Endothelial cell (in vitro differentiated cells): ENCODE measurements around the gene EFHC2. TPM values are rescaled to one million over a fixed set of nuclear protein-coding genes. Genes with fewer than 3 reads are reported as not detected.

Source experiments
- DNase-seq: peaks from one replicate; pipeline ENCODE4 v3.0.0; 2021; ENCODE audit warnings: low spot score
- H3K27ac Mint-ChIP-seq: one replicate; pipeline ENCODE4 v1.8.0; 2021; ENCODE audit warnings: mixed read lengths, inconsistent platforms; ENCODE audit not compliant: unreplicated experiment
- H3K27me3 Mint-ChIP-seq: one replicate; pipeline ENCODE4 v1.8.0; 2021; ENCODE audit warnings: mild to moderate bottlenecking, moderate library complexity, mixed read lengths, inconsistent platforms; ENCODE audit not compliant: unreplicated experiment
- H3K36me3 Mint-ChIP-seq: one replicate; pipeline ENCODE4 v1.8.0; 2021; ENCODE audit warnings: mild to moderate bottlenecking, low read depth, mixed read lengths, inconsistent platforms; ENCODE audit not compliant: unreplicated experiment
- H3K4me1 Mint-ChIP-seq: one replicate; pipeline ENCODE4 v1.8.0; 2021; ENCODE audit warnings: mild to moderate bottlenecking, mixed read lengths, inconsistent platforms; ENCODE audit not compliant: unreplicated experiment
- H3K4me3 Mint-ChIP-seq: one replicate; pipeline ENCODE4 v1.8.0; 2021; ENCODE audit warnings: mild to moderate bottlenecking, mixed read lengths, inconsistent platforms; ENCODE audit not compliant: unreplicated experiment
- H3K9me3 Mint-ChIP-seq: one replicate; pipeline ENCODE4 v1.8.0; 2021; ENCODE audit warnings: mixed read lengths, inconsistent platforms; ENCODE audit not compliant: unreplicated experiment
- CTCF ChIP-seq: fragments of 200-600 bp; sonication (generic); IDR thresholded peaks from one replicate; pipeline ENCODE4 v1.5.0; 2021; ENCODE audit warnings: antibody characterized with exemption; ENCODE audit not compliant: unreplicated experiment
- total RNA-seq: library from RNA; stranded (reverse); fragmentation: NEBNext Ultra II Directional; extraction: Animal tissue kit (Norgen Biotek cat#: 25700); gene quantifications from one replicate; pipeline ENCODE4 v1.2.1, GENCODE V29; 2021; ENCODE audit not compliant: unreplicated experiment

Gene EFHC2
- total RNA-seq, 1 donor from 2014 or later: 0.41 TPM

GRCh38 chrX:44155126-44155525 is 188.3 kb downstream of the EFHC2 start:
- Mint-ChIP-seq H3K4me1 (no peaks in the 10 kb centered on the region), H3K27me3 (no peaks in the 10 kb centered on the region), H3K27ac (no peak overlapping the region), H3K4me3 (no peak overlapping the region), H3K9me3 (no peaks in the 10 kb centered on the region), H3K36me3 (no peaks in the 10 kb centered on the region)
- DNase-seq: no peak
- no peak for TF ChIP-seq CTCF

GRCh38 chrX:44152852-44153251 is 190.6 kb downstream of the EFHC2 start:
- DNase-seq: no peak
- Mint-ChIP-seq H3K4me1 (no peaks in the 10 kb centered on the region), H3K27me3 (no peaks in the 10 kb centered on the region), H3K27ac (no peak overlapping the region), H3K4me3 (no peak overlapping the region), H3K9me3 (no peaks in the 10 kb centered on the region), H3K36me3 (no peaks in the 10 kb centered on the region)
- TF ChIP-seq CTCF: no peak

GRCh38 chrX:44147130-44147529 is 196.3 kb downstream of the EFHC2 start:
- H3K9me3 Mint-ChIP-seq: no peaks in the 10 kb centered on the region
- no peak overlapping the region for H3K27ac Mint-ChIP-seq
- TF ChIP-seq CTCF: no peak
- H3K4me3 Mint-ChIP-seq: no peak overlapping the region
- DNase-seq: no peak
- no peaks in the 10 kb centered on the region for H3K4me1 Mint-ChIP-seq
- H3K27me3 Mint-ChIP-seq: no peaks in the 10 kb centered on the region
- H3K36me3 Mint-ChIP-seq: no peaks in the 10 kb centered on the region

- no peaks in the 10 kb centered on the region for H3K27me3 Mint-ChIP-seq
- TF ChIP-seq CTCF: no peak
- no peak for DNase-seq
- no peaks in the 10 kb centered on the region for H3K9me3 Mint-ChIP-seq
- H3K27ac Mint-ChIP-seq: no peak overlapping the region
- no peaks in the 10 kb centered on the region for H3K36me3 Mint-ChIP-seq
- no peak overlapping the region for H3K4me3 Mint-ChIP-seq
- no peaks in the 10 kb centered on the region for H3K4me1 Mint-ChIP-seq
Observed at GRCh38 chrX:44144177-44144945, 199.1 kb downstream of the EFHC2 start.

- no peak overlapping the region for H3K27ac Mint-ChIP-seq
- no peaks in the 10 kb centered on the region for H3K9me3 Mint-ChIP-seq
- no peak overlapping the region for H3K4me3 Mint-ChIP-seq
- H3K27me3 Mint-ChIP-seq: no peaks in the 10 kb centered on the region
- no peaks in the 10 kb centered on the region for H3K4me1 Mint-ChIP-seq
- H3K36me3 Mint-ChIP-seq: no peaks in the 10 kb centered on the region
- no peak for DNase-seq
- no peak for TF ChIP-seq CTCF
Observed at GRCh38 chrX:44143061-44143602, 200.3 kb downstream of the EFHC2 start.
